CD4-positive, alpha-beta T cell (primary cell): ENCODE measurements around the gene PLXNC1. TPM values are rescaled to one million over a fixed set of nuclear protein-coding genes. Genes with fewer than 3 reads are reported as not detected.

Experiments used
- ATAC-seq: fragments of 200-7000 bp; cut with Tn5 transposase; one replicate; pipeline ENCODE4 v1.10.0; 2022; ENCODE audit warnings: mild to moderate bottlenecking; ENCODE audit not compliant: poor library complexity
- CTCF ChIA-PET: fragments of 350-600 bp; sonication (Branson Sonifier 250); formaldehyde crosslinking; loops from one replicate; lab custom pipeline; 2021; ENCODE audit warnings: antibody characterized with exemption, inconsistent platforms; lab: Charles Lee
- POLR2A ChIA-PET: fragments of 350-600 bp; sonication (Branson Sonifier 250); formaldehyde crosslinking; loops from one replicate; lab custom pipeline; 2021; ENCODE audit warnings: antibody characterized with exemption, inconsistent platforms; lab: Charles Lee
- DNase-seq, 14 experiments: peaks; one replicate each; pipeline ENCODE4 v3.0.0-alpha.2; 2013 to 2020; ENCODE audit warnings: mixed read lengths in 2 of 14
- H3K27ac ChIP-seq, 2 donors: one replicate each; pipeline versions ENCODE4 v1.5.1 to v1.7.0; 2013; ENCODE audit warnings: low read length in 2 of 2, low read depth in 1 of 2, mild to moderate bottlenecking in 1 of 2
- H3K27me3 ChIP-seq, 2 experiments: 1 replicate in 1 of 2; 2 replicates in 1 of 2; pipeline versions ENCODE4 v1.6.1 to v1.7.0; 2013; ENCODE audit warnings: low read length in 2 of 2, control low read depth in 1 of 2, mild to moderate bottlenecking in 1 of 2, moderate library complexity in 1 of 2; ENCODE audit not compliant: insufficient read depth in 2 of 2, control insufficient read depth in 1 of 2
- H3K36me3 ChIP-seq: one replicate; pipeline ENCODE4 v1.6.1; 2013; ENCODE audit warnings: low read length, control low read depth; ENCODE audit not compliant: insufficient read depth
- H3K4me1 ChIP-seq: one replicate; pipeline ENCODE4 v1.6.1; 2013; ENCODE audit warnings: low read length, control low read depth; ENCODE audit not compliant: insufficient read depth
- H3K4me3 ChIP-seq: one replicate; pipeline ENCODE4 v1.5.1; 2013; ENCODE audit warnings: mild to moderate bottlenecking, low read length, moderate library complexity
- H3K9me3 ChIP-seq, 2 experiments: 1 replicate in 1 of 2; 2 replicates in 1 of 2; pipeline versions ENCODE4 v1.6.1 to v1.7.0; 2013; ENCODE audit warnings: low read length in 2 of 2, mild to moderate bottlenecking in 2 of 2, control low read depth in 1 of 2, moderate library complexity in 1 of 2; ENCODE audit not compliant: control insufficient read depth in 1 of 2, insufficient read depth in 1 of 2
- H3K27ac Mint-ChIP-seq: one replicate; pipeline ENCODE4 v1.8.0; 2020; ENCODE audit warnings: mixed read lengths
- H3K27me3 Mint-ChIP-seq: one replicate; pipeline ENCODE4 v1.8.0; 2021; ENCODE audit warnings: mixed read lengths
- H3K36me3 Mint-ChIP-seq: one replicate; pipeline ENCODE4 v1.8.0; 2021; ENCODE audit warnings: low read depth, mixed read lengths
- H3K4me1 Mint-ChIP-seq: one replicate; pipeline ENCODE4 v1.8.0; 2021; ENCODE audit warnings: low read depth, mixed read lengths
- H3K4me3 Mint-ChIP-seq: one replicate; pipeline ENCODE4 v1.8.0; 2020; ENCODE audit warnings: mild to moderate bottlenecking, mixed read lengths
- H3K9me3 Mint-ChIP-seq: one replicate; pipeline ENCODE4 v1.8.0; 2020; ENCODE audit warnings: mixed read lengths
- intact Hi-C, 2 experiments: fragments of 100-400 bp; cut with DNase I in 1 of 2; cut with micrococcal nuclease in 1 of 2; formaldehyde crosslinking; loops; one replicate each; pipeline versions ENCODE4 v1.15.1 to v1.9.0; 2023 to 2025; cut with DNase I, micrococcal nuclease
- total RNA-seq, 174 experiments: library from RNA in 2 of 174; stranded (reverse) in 2 of 174; gene quantifications; one replicate each; pipeline ENCODE4 v1.2.3 and lab custom pipeline; 2021 to 2026
- TF ChIP-seq, protein P1 (sequence below): fragments of 200-600 bp; IDR thresholded peaks from one replicate; pipeline ENCODE4 v1.8.0; 2022; ENCODE audit warnings: antibody characterized with exemption, mild to moderate bottlenecking

Gene PLXNC1
- total RNA-seq, 2 experiments from 2014 or later = 5.2 to 5.3 TPM

DNA sequence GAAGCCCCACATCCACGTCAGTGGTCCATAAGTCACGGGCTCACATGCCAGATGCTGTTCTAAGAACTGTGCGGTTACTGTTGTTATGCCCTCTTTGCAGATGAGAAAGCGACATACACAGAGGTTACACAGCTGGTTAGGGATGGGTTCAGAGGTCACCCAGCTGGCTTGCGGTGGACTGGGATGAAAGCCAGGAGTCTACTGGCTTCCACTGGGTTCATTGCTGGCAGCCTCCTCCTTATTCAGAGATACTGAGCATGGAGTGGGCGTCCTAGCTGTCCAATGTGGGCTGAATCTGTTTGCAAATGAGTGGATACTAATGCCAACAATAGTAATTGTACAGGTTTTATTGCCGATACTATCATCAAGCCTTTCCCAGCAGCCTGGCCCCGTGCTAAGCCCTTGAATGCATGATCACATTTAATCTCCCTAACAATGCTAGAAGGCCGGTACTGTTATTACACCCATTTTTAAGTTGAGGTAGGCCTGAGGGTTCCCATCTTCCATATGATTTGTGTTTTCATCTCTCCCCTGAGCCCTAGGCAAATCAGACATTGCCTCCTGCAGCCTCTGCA, 129.1 kb downstream of the PLXNC1 start:
- DNase-seq (no peak), ATAC-seq (no peak)
- Mint-ChIP-seq H3K27ac (no peak overlapping the region), H3K4me1 (peaks cover 20% of the 10 kb centered on the region), H3K9me3 (no peaks in the 10 kb centered on the region), H3K36me3 (peaks cover 30% of the 10 kb centered on the region), H3K27me3 (no peaks in the 10 kb centered on the region), H3K4me3 (no peak overlapping the region)
- ChIA-PET CTCF (no interaction called here), POLR2A (no interaction called here)
- H3K4me3 ChIP-seq = no peak overlapping the region
- H3K36me3 ChIP-seq = peaks cover 16% of the 10 kb centered on the region
- TF ChIP-seq, protein P1, sequence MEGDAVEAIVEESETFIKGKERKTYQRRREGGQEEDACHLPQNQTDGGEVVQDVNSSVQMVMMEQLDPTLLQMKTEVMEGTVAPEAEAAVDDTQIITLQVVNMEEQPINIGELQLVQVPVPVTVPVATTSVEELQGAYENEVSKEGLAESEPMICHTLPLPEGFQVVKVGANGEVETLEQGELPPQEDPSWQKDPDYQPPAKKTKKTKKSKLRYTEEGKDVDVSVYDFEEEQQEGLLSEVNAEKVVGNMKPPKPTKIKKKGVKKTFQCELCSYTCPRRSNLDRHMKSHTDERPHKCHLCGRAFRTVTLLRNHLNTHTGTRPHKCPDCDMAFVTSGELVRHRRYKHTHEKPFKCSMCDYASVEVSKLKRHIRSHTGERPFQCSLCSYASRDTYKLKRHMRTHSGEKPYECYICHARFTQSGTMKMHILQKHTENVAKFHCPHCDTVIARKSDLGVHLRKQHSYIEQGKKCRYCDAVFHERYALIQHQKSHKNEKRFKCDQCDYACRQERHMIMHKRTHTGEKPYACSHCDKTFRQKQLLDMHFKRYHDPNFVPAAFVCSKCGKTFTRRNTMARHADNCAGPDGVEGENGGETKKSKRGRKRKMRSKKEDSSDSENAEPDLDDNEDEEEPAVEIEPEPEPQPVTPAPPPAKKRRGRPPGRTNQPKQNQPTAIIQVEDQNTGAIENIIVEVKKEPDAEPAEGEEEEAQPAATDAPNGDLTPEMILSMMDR = no peak
- intact Hi-C loops = no loop called here
- H3K9me3 ChIP-seq = no peaks in the 10 kb centered on the region
- H3K27me3 ChIP-seq = no peaks in the 10 kb centered on the region
- H3K27ac ChIP-seq = no peak overlapping the region
- peaks cover 9% of the 10 kb centered on the region for H3K4me1 ChIP-seq

DNA sequence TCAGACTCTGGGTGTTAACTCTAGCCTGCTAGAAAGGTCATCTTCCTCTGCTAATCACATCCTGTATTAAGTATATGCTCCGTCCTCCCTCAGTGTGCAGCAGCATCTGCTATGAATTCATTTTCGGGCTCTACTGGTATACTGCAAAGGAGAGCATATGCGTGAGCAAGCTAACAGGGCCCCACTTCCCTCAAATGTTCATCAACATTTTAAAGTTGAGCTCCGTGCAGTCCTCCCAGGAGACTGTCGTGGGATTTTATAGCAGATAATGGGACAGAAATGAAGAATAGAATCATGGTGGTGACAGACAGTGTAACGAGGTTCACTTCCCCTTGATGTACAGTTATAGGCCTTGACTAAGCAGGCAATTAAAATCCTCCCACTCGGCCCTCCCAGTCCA, 131.7 kb downstream of the PLXNC1 start:
- H3K36me3 Mint-ChIP-seq = peaks cover 43% of the 10 kb centered on the region
- H3K9me3 Mint-ChIP-seq = no peaks in the 10 kb centered on the region

DNA sequence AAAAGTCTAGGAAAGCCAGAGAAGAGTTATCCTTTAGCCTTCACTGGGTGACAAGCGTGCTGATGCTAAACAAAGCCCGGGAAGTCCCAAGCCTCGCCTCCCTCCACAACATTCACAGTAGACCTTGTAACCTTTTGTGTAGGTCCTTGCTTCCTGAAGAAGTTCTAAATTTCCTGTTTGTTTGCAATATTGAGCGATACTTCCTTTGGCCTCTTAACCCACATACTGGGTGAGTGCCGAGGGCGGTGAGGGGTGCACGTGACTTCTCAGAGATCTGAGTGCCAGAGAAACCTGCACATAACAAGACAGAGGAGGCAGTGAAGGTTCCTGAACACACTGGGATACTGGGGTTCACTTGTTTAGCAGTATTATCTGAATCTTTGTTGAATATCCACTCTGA, 134.3 kb downstream of the PLXNC1 start:
- POLR2A ChIA-PET = interaction anchor here (1.1 to 2.3 kb wide), 2 partner anchors 17 to 20 kb away, joined by 3 to 16 read pairs; no protein-coding TSS in a partner anchor
- H3K4me1 Mint-ChIP-seq = peaks cover 22% of the 10 kb centered on the region

More for the DNA sequence above, 131.7 kb downstream of the PLXNC1 start:
- no peaks in the 10 kb centered on the region for H3K9me3 ChIP-seq
- TF ChIP-seq, protein P1 = no peak
- H3K27ac Mint-ChIP-seq = no peak overlapping the region
- ChIA-PET POLR2A (interaction anchor here (2.3 kb wide), 1 partner anchor 17 kb away, joined by 16 read pairs; no protein-coding TSS in a partner anchor), CTCF (no interaction called here)
- no peak overlapping the region for H3K4me3 ChIP-seq
- peaks cover 26% of the 10 kb centered on the region for H3K36me3 ChIP-seq
- peaks cover 22% of the 10 kb centered on the region for H3K4me1 Mint-ChIP-seq
- intact Hi-C loops = no loop called here
- DNase-seq (no peak), ATAC-seq (no peak)
- no peaks in the 10 kb centered on the region for H3K27me3 ChIP-seq
- no peak overlapping the region for H3K27ac ChIP-seq
- H3K4me3 Mint-ChIP-seq = no peak overlapping the region
- peaks cover 25% of the 10 kb centered on the region for H3K4me1 ChIP-seq
- H3K27me3 Mint-ChIP-seq = no peaks in the 10 kb centered on the region

More for the DNA sequence above, 134.3 kb downstream of the PLXNC1 start:
- TF ChIP-seq, protein P1 = no peak
- Mint-ChIP-seq H3K9me3 (no peaks in the 10 kb centered on the region), H3K27ac (peak overlapping the region; percentile 80), H3K4me3 (peak overlapping the region; percentile 49), H3K27me3 (no peaks in the 10 kb centered on the region), H3K36me3 (peaks cover 58% of the 10 kb centered on the region)
- Histone ChIP-seq H3K27ac (peak overlapping the region; percentile 11 to 58), H3K4me3 (peak overlapping the region; percentile 27), H3K4me1 (peaks cover 25% of the 10 kb centered on the region), H3K27me3 (no peaks in the 10 kb centered on the region), H3K36me3 (peaks cover 35% of the 10 kb centered on the region), H3K9me3 (no peaks in the 10 kb centered on the region)
- CTCF ChIA-PET = no interaction called here
- intact Hi-C loops = no loop called here
- DNase-seq (peak in 13 of 14 experiments; percentile 21 to 82 (median 41)), ATAC-seq (peak; percentile 95)
